CD8-positive, alpha-beta memory T cell (primary cell): ENCODE data around the gene ABCC11. TPM values are rescaled to one million over a fixed set of nuclear protein-coding genes. Genes with fewer than 3 reads are reported as not detected.

Experiments used
- CTCF ChIA-PET: fragments of 350-600 bp; sonication (Branson Sonifier 250); formaldehyde crosslinking; loops from one replicate; lab custom pipeline; 2021; ENCODE audit warnings: antibody characterized with exemption; lab: Charles Lee
- POLR2A ChIA-PET: fragments of 350-600 bp; sonication (Branson Sonifier 250); formaldehyde crosslinking; loops from one replicate; lab custom pipeline; 2021; ENCODE audit warnings: antibody characterized with exemption; lab: Charles Lee
- DNase-seq, 5 donors: peaks; one replicate each; pipeline versions ENCODE4 v3.0.0 to v3.0.0-alpha.2; 2020 to 2022; ENCODE audit warnings: mixed read lengths in 1 of 5
- H3K27ac ChIP-seq: one replicate; pipeline ENCODE4 v1.7.0; 2013; ENCODE audit warnings: low read depth, mild to moderate bottlenecking, low read length, moderate library complexity
- H3K27me3 ChIP-seq: 2 replicates; pipeline ENCODE4 v1.7.0; 2013; ENCODE audit warnings: low read length, mild to moderate bottlenecking; ENCODE audit not compliant: insufficient read depth, poor library complexity, severe bottlenecking
- H3K36me3 ChIP-seq: 2 replicates; pipeline ENCODE4 v1.7.0; 2013; ENCODE audit warnings: mild to moderate bottlenecking, low read length, moderate library complexity; ENCODE audit not compliant: insufficient read depth
- H3K4me1 ChIP-seq: 2 replicates; pipeline ENCODE4 v1.7.0; 2013; ENCODE audit warnings: mild to moderate bottlenecking, low read length, moderate library complexity; ENCODE audit not compliant: insufficient read depth
- H3K4me3 ChIP-seq: 2 replicates; pipeline ENCODE4 v1.7.0; 2013; ENCODE audit warnings: mild to moderate bottlenecking, low read length
- H3K9me3 ChIP-seq: 2 replicates; pipeline ENCODE4 v1.7.0; 2013; ENCODE audit warnings: mild to moderate bottlenecking, low read length
- H3K27ac Mint-ChIP-seq, 8 donors: one replicate each; pipeline ENCODE4 v1.8.0; 2020 to 2021; ENCODE audit warnings: mixed read lengths in 8 of 8, mild to moderate bottlenecking in 6 of 8, inconsistent platforms in 3 of 8, moderate library complexity in 3 of 8
- H3K27me3 Mint-ChIP-seq, 2 donors: one replicate each; pipeline ENCODE4 v1.8.0; 2020 to 2021; ENCODE audit warnings: mixed read lengths in 2 of 2, mild to moderate bottlenecking in 1 of 2, moderate library complexity in 1 of 2
- H3K36me3 Mint-ChIP-seq, 3 donors: one replicate each; pipeline ENCODE4 v1.8.0; 2020 to 2021; ENCODE audit warnings: mixed read lengths in 3 of 3, inconsistent platforms in 1 of 3, mild to moderate bottlenecking in 1 of 3
- H3K4me1 Mint-ChIP-seq, 3 donors: one replicate each; pipeline ENCODE4 v1.8.0; 2020 to 2021; ENCODE audit warnings: mixed read lengths in 3 of 3, inconsistent platforms in 1 of 3, mild to moderate bottlenecking in 1 of 3
- H3K4me3 Mint-ChIP-seq, 7 donors: one replicate each; pipeline ENCODE4 v1.8.0; 2020 to 2021; ENCODE audit warnings: mixed read lengths in 7 of 7, mild to moderate bottlenecking in 6 of 7, moderate library complexity in 4 of 7, inconsistent platforms in 2 of 7
- H3K9me3 Mint-ChIP-seq, 5 donors: one replicate each; pipeline ENCODE4 v1.8.0; 2020 to 2022; ENCODE audit warnings: mixed read lengths in 5 of 5, mild to moderate bottlenecking in 3 of 5, moderate library complexity in 2 of 5, inconsistent platforms in 1 of 5
- polyA plus RNA-seq: library from polyadenylated mRNA; unstranded; fragments of 300-500 nt; fragmentation: Illumina TruSeq; gene quantifications from one replicate; pipeline ENCODE4 v1.2.3, GENCODE V29; 2021
- total RNA-seq, 2 experiments: library from RNA; stranded (reverse); gene quantifications; one replicate each; pipeline ENCODE4 v1.2.3, GENCODE V29; 2021

Gene ABCC11
- total and polyA plus RNA-seq, 3 experiments from 2014 or later: 0.22 TPM; not detected in 1

- no peaks in the 10 kb centered on the region for H3K36me3 Mint-ChIP-seq
Measured at GRCh38 chr16:48217708-48218107, 29.6 kb downstream of the ABCC11 start.

GRCh38 chr16:48215738-48216137 is 31.6 kb downstream of the ABCC11 start:
- POLR2A ChIA-PET: no interaction called here
- Mint-ChIP-seq H3K9me3 (no peaks in the 10 kb centered on the region), H3K27ac (no peak overlapping the region), H3K27me3 (no peaks in the 10 kb centered on the region), H3K36me3 (no peaks in the 10 kb centered on the region), H3K4me3 (no peak overlapping the region), H3K4me1 (no peaks in the 10 kb centered on the region)
- H3K36me3 ChIP-seq: no peaks in the 10 kb centered on the region
- H3K4me1 ChIP-seq: no peaks in the 10 kb centered on the region
- no peak overlapping the region for H3K4me3 ChIP-seq
- no peaks in the 10 kb centered on the region for H3K9me3 ChIP-seq
- DNase-seq: no peak
- H3K27ac ChIP-seq: no peak overlapping the region
- no peaks in the 10 kb centered on the region for H3K27me3 ChIP-seq
- CTCF ChIA-PET: no interaction called here

More at GRCh38 chr16:48217708-48218107, 29.6 kb downstream of the ABCC11 start:
- Histone ChIP-seq H3K9me3 (no peaks in the 10 kb centered on the region), H3K4me3 (no peak overlapping the region), H3K27me3 (no peaks in the 10 kb centered on the region), H3K27ac (no peak overlapping the region), H3K36me3 (no peaks in the 10 kb centered on the region), H3K4me1 (no peaks in the 10 kb centered on the region)
- Mint-ChIP-seq H3K4me1 (no peaks in the 10 kb centered on the region), H3K27ac (no peak overlapping the region), H3K9me3 (no peaks in the 10 kb centered on the region), H3K27me3 (peaks cover 0 to 1% of the 10 kb centered on the region in 2 donors), H3K4me3 (no peak overlapping the region)
- POLR2A ChIA-PET: no interaction called here
- no peak for DNase-seq
- CTCF ChIA-PET: no interaction called here

GRCh38 chr16:48212033-48212432 is 35.3 kb downstream of the ABCC11 start:
- H3K9me3 Mint-ChIP-seq: no peaks in the 10 kb centered on the region
- Histone ChIP-seq H3K9me3 (no peaks in the 10 kb centered on the region), H3K27me3 (no peaks in the 10 kb centered on the region), H3K4me3 (no peak overlapping the region), H3K36me3 (no peaks in the 10 kb centered on the region), H3K4me1 (no peaks in the 10 kb centered on the region), H3K27ac (no peak overlapping the region)
- no peak overlapping the region for H3K27ac Mint-ChIP-seq
- no peak for DNase-seq
- H3K4me3 Mint-ChIP-seq: no peak overlapping the region
- POLR2A ChIA-PET: no interaction called here
- H3K27me3 Mint-ChIP-seq: peaks cover 3 to 13% of the 10 kb centered on the region in 2 donors
- H3K36me3 Mint-ChIP-seq: no peaks in the 10 kb centered on the region
- CTCF ChIA-PET: no interaction called here
- H3K4me1 Mint-ChIP-seq: no peaks in the 10 kb centered on the region

DNA sequence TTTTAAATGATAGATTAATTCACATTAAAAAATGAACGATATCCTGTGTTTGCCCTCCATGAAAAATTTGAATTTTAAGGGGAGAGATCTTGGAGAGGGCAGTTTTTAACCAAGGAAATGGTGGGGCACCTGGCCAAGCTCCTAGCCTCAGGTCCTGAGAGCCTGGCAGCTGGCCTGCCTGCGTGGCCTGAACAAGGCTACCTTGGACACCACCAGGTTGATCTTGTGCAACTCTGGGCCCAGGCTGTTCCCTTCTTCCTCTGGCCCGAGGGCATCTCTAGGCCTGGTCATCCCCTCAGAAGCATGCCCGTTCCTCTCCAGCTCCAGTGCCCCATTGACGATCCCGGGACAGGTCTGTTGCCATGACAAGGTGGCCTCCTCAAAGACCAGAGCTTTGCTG is 36.6 kb downstream of the ABCC11 start:
- Mint-ChIP-seq H3K9me3 (no peaks in the 10 kb centered on the region), H3K36me3 (no peaks in the 10 kb centered on the region), H3K27ac (no peak overlapping the region), H3K27me3 (peaks cover 4 to 21% of the 10 kb centered on the region in 2 donors), H3K4me3 (no peak overlapping the region), H3K4me1 (no peaks in the 10 kb centered on the region)
- Histone ChIP-seq H3K9me3 (no peaks in the 10 kb centered on the region), H3K27ac (no peak overlapping the region), H3K4me3 (no peak overlapping the region), H3K27me3 (no peaks in the 10 kb centered on the region), H3K36me3 (no peaks in the 10 kb centered on the region), H3K4me1 (no peaks in the 10 kb centered on the region)
- ChIA-PET CTCF (no interaction called here), POLR2A (no interaction called here)
- no peak for DNase-seq

- peaks cover 9 to 39% of the 10 kb centered on the region in 2 donors for H3K27me3 Mint-ChIP-seq
- Histone ChIP-seq H3K27me3 (no peaks in the 10 kb centered on the region), H3K36me3 (no peaks in the 10 kb centered on the region), H3K27ac (no peak overlapping the region), H3K9me3 (no peaks in the 10 kb centered on the region), H3K4me1 (no peaks in the 10 kb centered on the region), H3K4me3 (no peak overlapping the region)
- DNase-seq: no peak
- H3K9me3 Mint-ChIP-seq: no peaks in the 10 kb centered on the region
- H3K27ac Mint-ChIP-seq: no peak overlapping the region
- CTCF ChIA-PET: no interaction called here
- no peak overlapping the region for H3K4me3 Mint-ChIP-seq
- no peaks in the 10 kb centered on the region for H3K36me3 Mint-ChIP-seq
- H3K4me1 Mint-ChIP-seq: no peaks in the 10 kb centered on the region
- POLR2A ChIA-PET: no interaction called here
Measured at GRCh38 chr16:48206594-48207242, 40.6 kb downstream of the ABCC11 start.

GRCh38 chr16:48204825-48205151 is 42.6 kb downstream of the ABCC11 start:
- Mint-ChIP-seq H3K4me1 (no peaks in the 10 kb centered on the region), H3K36me3 (no peaks in the 10 kb centered on the region), H3K4me3 (no peak overlapping the region), H3K27ac (no peak overlapping the region), H3K9me3 (no peaks in the 10 kb centered on the region), H3K27me3 (peaks cover 9 to 40% of the 10 kb centered on the region in 2 donors)
- no peak for DNase-seq
- no peaks in the 10 kb centered on the region for H3K9me3 ChIP-seq
- CTCF ChIA-PET: no interaction called here
- POLR2A ChIA-PET: no interaction called here
- no peak overlapping the region for H3K4me3 ChIP-seq
- no peak overlapping the region for H3K27ac ChIP-seq
- H3K36me3 ChIP-seq: no peaks in the 10 kb centered on the region
- no peaks in the 10 kb centered on the region for H3K4me1 ChIP-seq
- H3K27me3 ChIP-seq: no peaks in the 10 kb centered on the region

- Mint-ChIP-seq H3K27ac (no peak overlapping the region), H3K4me3 (no peak overlapping the region), H3K27me3 (peaks cover 9 to 40% of the 10 kb centered on the region in 2 donors), H3K36me3 (no peaks in the 10 kb centered on the region), H3K9me3 (no peaks in the 10 kb centered on the region), H3K4me1 (no peaks in the 10 kb centered on the region)
- H3K4me1 ChIP-seq: no peaks in the 10 kb centered on the region
- H3K36me3 ChIP-seq: no peaks in the 10 kb centered on the region
- H3K27me3 ChIP-seq: no peaks in the 10 kb centered on the region
- H3K4me3 ChIP-seq: no peak overlapping the region
- POLR2A ChIA-PET: no interaction called here
- H3K27ac ChIP-seq: no peak overlapping the region
- H3K9me3 ChIP-seq: no peaks in the 10 kb centered on the region
- no peak for DNase-seq
- CTCF ChIA-PET: no interaction called here
Measured at GRCh38 chr16:48203974-48204824, 43.1 kb downstream of the ABCC11 start.

- Histone ChIP-seq H3K9me3 (no peaks in the 10 kb centered on the region), H3K27me3 (no peaks in the 10 kb centered on the region), H3K4me3 (no peak overlapping the region), H3K27ac (no peak overlapping the region), H3K36me3 (no peaks in the 10 kb centered on the region), H3K4me1 (no peaks in the 10 kb centered on the region)
- Mint-ChIP-seq H3K4me3 (no peak overlapping the region), H3K36me3 (no peaks in the 10 kb centered on the region), H3K27ac (no peak overlapping the region), H3K9me3 (peaks cover 0 to 3% (median 0%) of the 10 kb centered on the region in 5 donors), H3K27me3 (peaks cover 8 to 33% of the 10 kb centered on the region in 2 donors), H3K4me1 (no peaks in the 10 kb centered on the region)
- ChIA-PET POLR2A (no interaction called here), CTCF (no interaction called here)
- DNase-seq: no peak
Measured at GRCh38 chr16:48201515-48202201, 45.7 kb downstream of the ABCC11 start.
